Neural progenitor cell (in vitro differentiated cells): ENCODE measurements around the gene PPARA. TPM values are rescaled to one million over a fixed set of nuclear protein-coding genes. Genes with fewer than 3 reads are reported as not detected.

Source experiments
- DNase-seq: peaks from one replicate; pipeline ENCODE4 v3.0.0-alpha.2; 2016; ENCODE audit warnings: low spot score
- H2AFZ ChIP-seq: fragments of 200-600 bp; sonication (generic); replicated peaks from 2 replicates; pipeline ENCODE4 v1.6.1; 2016; ENCODE audit warnings: antibody characterized with exemption
- H3F3A ChIP-seq: fragments of 200-600 bp; sonication (generic); 2 replicates; pipeline ENCODE4 v1.6.1; 2016; ENCODE audit warnings: antibody characterized with exemption, low read depth
- H3K27ac ChIP-seq: fragments of 200-600 bp; sonication (generic); 2 replicates; pipeline ENCODE4 v1.5.1; 2016; ENCODE audit warnings: mild to moderate bottlenecking
- H3K27me3 ChIP-seq: fragments of 200-600 bp; sonication (generic); 2 replicates; pipeline ENCODE4 v1.6.1; 2016; ENCODE audit warnings: mild to moderate bottlenecking, moderate library complexity
- H3K36me3 ChIP-seq: fragments of 200-600 bp; sonication (generic); 2 replicates; pipeline ENCODE4 v1.5.1; 2016
- H3K4me1 ChIP-seq: fragments of 200-600 bp; sonication (generic); 2 replicates; pipeline ENCODE4 v1.6.1; 2016; ENCODE audit warnings: mixed run types
- H3K4me2 ChIP-seq: fragments of 200-600 bp; sonication (generic); 2 replicates; pipeline ENCODE4 v1.6.1; 2016
- H3K4me3 ChIP-seq: fragments of 200-600 bp; sonication (generic); 2 replicates; pipeline ENCODE4 v1.5.1; 2016
- H3K79me2 ChIP-seq: fragments of 200-600 bp; sonication (generic); 2 replicates; pipeline ENCODE4 v1.6.1; 2016; ENCODE audit warnings: low read depth
- H3K9ac ChIP-seq: fragments of 200-600 bp; sonication (generic); 2 replicates; pipeline ENCODE4 v1.6.1; 2016
- H3K9me3 ChIP-seq: fragments of 200-600 bp; sonication (generic); 2 replicates; pipeline ENCODE4 v1.5.1; 2016; ENCODE audit warnings: low read depth
- H4K20me1 ChIP-seq: fragments of 200-600 bp; sonication (generic); 2 replicates; pipeline ENCODE4 v1.6.1; 2016; ENCODE audit warnings: low read depth
- H3K27ac Mint-ChIP-seq: 3 replicates; pipeline ENCODE4 v1.8.0; 2021; ENCODE audit warnings: mixed read lengths
- H3K27me3 Mint-ChIP-seq: 2 replicates; pipeline ENCODE4 v1.8.0; 2022; ENCODE audit warnings: low read depth, mild to moderate bottlenecking, inconsistent platforms, moderate library complexity, mixed read lengths; ENCODE audit not compliant: insufficient read depth
- H3K36me3 Mint-ChIP-seq: 3 replicates; pipeline ENCODE4 v1.8.0; 2021; ENCODE audit warnings: mixed read lengths
- H3K4me1 Mint-ChIP-seq: 3 replicates; pipeline ENCODE4 v1.8.0; 2021; ENCODE audit warnings: mixed read lengths
- H3K4me3 Mint-ChIP-seq: 3 replicates; pipeline ENCODE4 v1.8.0; 2021; ENCODE audit warnings: mild to moderate bottlenecking, moderate library complexity, mixed read lengths
- H3K9me3 Mint-ChIP-seq: 3 replicates; pipeline ENCODE4 v1.8.0; 2020; ENCODE audit warnings: mixed read lengths
- CTCF ChIP-seq: fragments of 200-600 bp; sonication (generic); IDR thresholded peaks from 2 replicates; pipeline ENCODE4 v1.5.1; 2017; ENCODE audit warnings: antibody characterized with exemption, mild to moderate bottlenecking
- EZH2 ChIP-seq: fragments of 200-600 bp; sonication (generic); IDR thresholded peaks from 2 replicates; pipeline ENCODE4 v1.6.1; 2017; ENCODE audit warnings: antibody characterized with exemption, mild to moderate bottlenecking, moderate library complexity
- EZH2phosphoT487 ChIP-seq: fragments of 200-600 bp; sonication (generic); IDR thresholded peaks from 2 replicates; pipeline ENCODE4 v1.6.1; 2017; ENCODE audit warnings: antibody characterized with exemption
- total RNA-seq: library from RNA; depleted of rRNA; stranded (reverse); fragments of >200 nt; gene quantifications from 2 replicates; pipeline ENCODE4 v1.2.3, GENCODE V29; 2015; ENCODE audit warnings: low replicate concordance

Gene PPARA
- total RNA-seq, 1 donor from 2014 or later = 5.2 TPM

GRCh38 chr22:46286006-46286405 is 135.7 kb downstream of the PPARA start:
- Histone ChIP-seq H3K9me3 (no peaks in the 10 kb centered on the region), H3K36me3 (no peaks in the 10 kb centered on the region), H3F3A (no peaks in the 10 kb centered on the region), H4K20me1 (no peaks in the 10 kb centered on the region), H3K4me2 (no peak overlapping the region), H3K4me3 (no peak overlapping the region), H3K9ac (no peak overlapping the region), H3K27ac (no peak overlapping the region), H3K4me1 (no peaks in the 10 kb centered on the region), H3K27me3 (no peaks in the 10 kb centered on the region), H2AFZ (no peak overlapping the region), H3K79me2 (no peaks in the 10 kb centered on the region)
- Mint-ChIP-seq H3K4me1 (no peaks in the 10 kb centered on the region), H3K27ac (no peak overlapping the region), H3K4me3 (no peak overlapping the region), H3K36me3 (peaks cover 6% of the 10 kb centered on the region), H3K9me3 (no peaks in the 10 kb centered on the region), H3K27me3 (peaks cover 2% of the 10 kb centered on the region)
- TF ChIP-seq CTCF = no peak
- no peak for TF ChIP-seq EZH2phosphoT487
- TF ChIP-seq EZH2 = no peak
- DNase-seq = no peak

- H3K27ac ChIP-seq = no peak overlapping the region
- no peaks in the 10 kb centered on the region for H3F3A ChIP-seq
- no peak for DNase-seq
- peaks cover 6% of the 10 kb centered on the region for H3K36me3 Mint-ChIP-seq
- H3K27me3 Mint-ChIP-seq = peaks cover 2% of the 10 kb centered on the region
- no peak overlapping the region for H3K4me3 ChIP-seq
- H3K79me2 ChIP-seq = no peaks in the 10 kb centered on the region
- no peaks in the 10 kb centered on the region for H4K20me1 ChIP-seq
- no peaks in the 10 kb centered on the region for H3K36me3 ChIP-seq
- H3K27ac Mint-ChIP-seq = no peak overlapping the region
- no peaks in the 10 kb centered on the region for H3K9me3 ChIP-seq
- no peaks in the 10 kb centered on the region for H3K27me3 ChIP-seq
- H2AFZ ChIP-seq = no peak overlapping the region
- H3K4me1 ChIP-seq = no peaks in the 10 kb centered on the region
- TF ChIP-seq EZH2phosphoT487 (no peak), EZH2 (no peak), CTCF (no peak)
- H3K9me3 Mint-ChIP-seq = no peaks in the 10 kb centered on the region
- H3K9ac ChIP-seq = no peak overlapping the region
- H3K4me1 Mint-ChIP-seq = no peaks in the 10 kb centered on the region
- H3K4me2 ChIP-seq = no peak overlapping the region
- no peak overlapping the region for H3K4me3 Mint-ChIP-seq
These were observed 136.9 kb downstream of the PPARA start for GRCh38 chr22:46286941-46287872.

GRCh38 chr22:46287873-46288751 is 137.8 kb downstream of the PPARA start:
- no peak overlapping the region for H3K4me3 Mint-ChIP-seq
- H3K4me1 ChIP-seq = no peaks in the 10 kb centered on the region
- no peaks in the 10 kb centered on the region for H3K79me2 ChIP-seq
- H3K9ac ChIP-seq = no peak overlapping the region
- H3K36me3 Mint-ChIP-seq = peaks cover 10% of the 10 kb centered on the region
- no peak overlapping the region for H3K27ac ChIP-seq
- H2AFZ ChIP-seq = no peak overlapping the region
- H3K9me3 Mint-ChIP-seq = no peaks in the 10 kb centered on the region
- peaks cover 2% of the 10 kb centered on the region for H3K4me1 Mint-ChIP-seq
- TF ChIP-seq EZH2 (no peak), EZH2phosphoT487 (no peak), CTCF (no peak)
- H3K4me2 ChIP-seq = no peak overlapping the region
- H3K27me3 Mint-ChIP-seq = peaks cover 4% of the 10 kb centered on the region
- no peak overlapping the region for H3K4me3 ChIP-seq
- H3K27ac Mint-ChIP-seq = no peak overlapping the region
- H4K20me1 ChIP-seq = no peaks in the 10 kb centered on the region
- no peak for DNase-seq
- no peaks in the 10 kb centered on the region for H3K36me3 ChIP-seq
- no peaks in the 10 kb centered on the region for H3K9me3 ChIP-seq
- H3F3A ChIP-seq = no peaks in the 10 kb centered on the region
- H3K27me3 ChIP-seq = no peaks in the 10 kb centered on the region
